Lower lobe of right lung (tissue), 2 donors: Measurements from ENCODE around the gene MX1. TPM values are rescaled to one million over a fixed set of nuclear protein-coding genes. Genes with fewer than 3 reads are reported as not detected.

Source experiments
- ATAC-seq, 2 donors: fragments of 200-7000 bp; cut with Tn5 transposase; one replicate each; pipeline ENCODE4 v1.9.1; 2020 to 2022; ENCODE audit warnings: mild to moderate bottlenecking in 2 of 2, moderate library complexity in 2 of 2
- DNase-seq: peaks from one replicate; pipeline ENCODE4 v3.0.0-alpha.2; 2020
- H3K27ac ChIP-seq: fragments of 200-600 bp; one replicate; pipeline ENCODE4 v1.8.0; 2022
- H3K27me3 ChIP-seq: fragments of 200-600 bp; one replicate; pipeline ENCODE4 v1.8.0; 2022; ENCODE audit warnings: low read depth
- H3K36me3 ChIP-seq: fragments of 200-600 bp; one replicate; pipeline ENCODE4 v1.8.0; 2022; ENCODE audit warnings: mild to moderate bottlenecking
- H3K4me1 ChIP-seq: fragments of 200-600 bp; one replicate; pipeline ENCODE4 v1.8.0; 2022
- H3K4me3 ChIP-seq: fragments of 200-600 bp; one replicate; pipeline ENCODE4 v1.8.0; 2022; ENCODE audit warnings: mild to moderate bottlenecking
- H3K9me3 ChIP-seq: fragments of 200-600 bp; one replicate; pipeline ENCODE4 v1.8.0; 2022
- intact Hi-C: fragments of 100-400 bp; cut with DNase I; formaldehyde crosslinking; loops from one replicate; pipeline ENCODE4 v1.11.0; 2022
- total RNA-seq: library from RNA; stranded (reverse); fragmentation: NEBNext Ultra II Directional; extraction: Animal tissue kit (Norgen Biotek cat#: 25700); gene quantifications from one replicate; pipeline ENCODE4 v1.2.1, GENCODE V29; 2021
- TF ChIP-seq, protein P1 (sequence below): fragments of 200-600 bp; IDR thresholded peaks from one replicate; pipeline ENCODE4 v1.8.0; 2022; ENCODE audit warnings: antibody characterized with exemption, mild to moderate bottlenecking
- donor health status: DM: no; HTN: yes; CAD: no; lungs with severe emphysema.

Gene MX1
- total RNA-seq, 1 donor from 2014 or later: 211 TPM

DNA sequence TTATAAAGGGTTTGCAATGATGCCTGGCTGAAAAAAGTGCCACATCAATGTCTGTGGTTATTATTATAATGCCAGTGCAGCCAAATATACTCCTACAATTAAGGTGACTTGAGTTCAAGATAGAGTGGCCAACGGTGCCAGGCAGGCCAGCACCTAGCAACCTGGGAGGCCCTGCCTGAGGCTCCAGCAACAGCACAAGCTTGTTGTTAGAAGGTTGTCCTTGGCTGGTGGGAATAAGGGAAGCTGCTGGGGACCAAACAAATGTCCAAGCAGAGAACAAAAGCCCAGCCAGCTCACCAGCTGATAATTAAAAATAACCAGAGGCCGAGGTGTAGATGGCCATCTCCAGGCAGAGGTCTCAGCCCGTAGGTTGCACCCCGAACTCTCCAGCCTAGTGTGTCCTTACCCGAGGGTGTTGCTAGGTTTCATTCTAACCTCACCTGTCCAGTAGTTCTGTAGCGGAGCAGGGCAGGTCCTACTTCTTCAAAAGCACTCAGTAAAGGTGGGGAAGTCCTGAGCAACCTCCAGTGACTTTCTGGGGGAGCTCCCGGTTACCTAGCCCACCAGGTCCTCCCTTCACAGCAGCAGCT lies 80.1 kb downstream of the MX1 start:
- H3K36me3 ChIP-seq: no peaks in the 10 kb centered on the region
- TF ChIP-seq, protein P1, sequence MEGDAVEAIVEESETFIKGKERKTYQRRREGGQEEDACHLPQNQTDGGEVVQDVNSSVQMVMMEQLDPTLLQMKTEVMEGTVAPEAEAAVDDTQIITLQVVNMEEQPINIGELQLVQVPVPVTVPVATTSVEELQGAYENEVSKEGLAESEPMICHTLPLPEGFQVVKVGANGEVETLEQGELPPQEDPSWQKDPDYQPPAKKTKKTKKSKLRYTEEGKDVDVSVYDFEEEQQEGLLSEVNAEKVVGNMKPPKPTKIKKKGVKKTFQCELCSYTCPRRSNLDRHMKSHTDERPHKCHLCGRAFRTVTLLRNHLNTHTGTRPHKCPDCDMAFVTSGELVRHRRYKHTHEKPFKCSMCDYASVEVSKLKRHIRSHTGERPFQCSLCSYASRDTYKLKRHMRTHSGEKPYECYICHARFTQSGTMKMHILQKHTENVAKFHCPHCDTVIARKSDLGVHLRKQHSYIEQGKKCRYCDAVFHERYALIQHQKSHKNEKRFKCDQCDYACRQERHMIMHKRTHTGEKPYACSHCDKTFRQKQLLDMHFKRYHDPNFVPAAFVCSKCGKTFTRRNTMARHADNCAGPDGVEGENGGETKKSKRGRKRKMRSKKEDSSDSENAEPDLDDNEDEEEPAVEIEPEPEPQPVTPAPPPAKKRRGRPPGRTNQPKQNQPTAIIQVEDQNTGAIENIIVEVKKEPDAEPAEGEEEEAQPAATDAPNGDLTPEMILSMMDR: no peak
- peak overlapping the region; percentile 80 for H3K27ac ChIP-seq
- ATAC-seq (peak in 1 of 2 donors; percentile 0), DNase-seq (no peak)
- intact Hi-C loops: no loop called here
- H3K27me3 ChIP-seq: peaks cover 45% of the 10 kb centered on the region
- H3K4me1 ChIP-seq: peaks cover 15% of the 10 kb centered on the region
- H3K4me3 ChIP-seq: peak overlapping the region; percentile 60
- H3K9me3 ChIP-seq: no peaks in the 10 kb centered on the region

DNA sequence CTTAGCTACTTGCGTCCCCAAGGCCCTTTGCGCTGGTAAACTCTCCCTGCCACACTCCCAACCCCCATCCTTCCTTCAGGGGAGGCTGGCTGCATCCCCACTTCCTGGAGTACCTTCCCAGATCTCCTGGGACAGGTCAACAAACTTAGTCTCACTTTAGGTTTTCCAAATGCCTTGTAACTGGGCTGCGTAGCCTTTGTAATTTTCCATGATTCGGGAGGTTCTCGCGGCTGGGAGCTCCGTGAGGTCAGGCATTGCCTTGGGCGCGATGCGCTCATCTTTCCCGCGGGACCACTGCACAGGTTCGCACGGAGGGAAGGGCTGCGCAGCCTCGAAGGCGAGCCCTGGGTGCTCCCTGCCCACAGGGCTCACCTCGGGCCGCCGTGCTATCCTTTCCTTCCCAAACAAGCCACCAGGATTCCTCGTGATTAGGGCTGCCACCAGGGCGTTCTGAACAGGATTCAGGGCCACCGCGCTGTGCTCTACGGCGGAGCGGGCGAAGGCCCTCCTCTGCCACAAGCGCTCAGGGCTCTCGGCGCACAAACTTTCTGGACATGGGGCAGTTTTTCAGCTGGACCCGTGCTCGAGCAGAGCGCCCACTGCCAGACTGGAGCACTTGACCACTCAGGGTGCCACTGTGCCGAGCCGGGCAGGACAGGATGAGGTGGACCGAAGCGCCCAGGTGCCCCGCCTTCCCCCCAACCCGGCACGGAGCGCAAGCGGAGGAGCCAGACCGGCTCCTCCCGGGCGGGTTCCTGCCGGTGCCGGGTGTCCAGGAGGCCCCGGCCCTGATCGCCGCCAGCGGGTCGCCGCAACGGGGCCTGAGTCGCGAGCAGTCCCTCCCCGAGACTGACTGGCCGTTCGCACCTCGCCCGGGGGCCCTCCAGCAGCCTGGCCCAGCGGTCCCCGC lies 80.8 kb downstream of the MX1 start:
- Histone ChIP-seq H3K9me3 (no peaks in the 10 kb centered on the region), H3K36me3 (no peaks in the 10 kb centered on the region), H3K27ac (peak overlapping the region; percentile 80), H3K27me3 (peaks cover 45% of the 10 kb centered on the region), H3K4me3 (peak overlapping the region; percentile 60), H3K4me1 (peaks cover 13% of the 10 kb centered on the region)
- intact Hi-C loops: no loop called here
- TF ChIP-seq, protein P1: no peak
- ATAC-seq (peak; percentile 67 to 68), DNase-seq (peak; percentile 68)

DNA sequence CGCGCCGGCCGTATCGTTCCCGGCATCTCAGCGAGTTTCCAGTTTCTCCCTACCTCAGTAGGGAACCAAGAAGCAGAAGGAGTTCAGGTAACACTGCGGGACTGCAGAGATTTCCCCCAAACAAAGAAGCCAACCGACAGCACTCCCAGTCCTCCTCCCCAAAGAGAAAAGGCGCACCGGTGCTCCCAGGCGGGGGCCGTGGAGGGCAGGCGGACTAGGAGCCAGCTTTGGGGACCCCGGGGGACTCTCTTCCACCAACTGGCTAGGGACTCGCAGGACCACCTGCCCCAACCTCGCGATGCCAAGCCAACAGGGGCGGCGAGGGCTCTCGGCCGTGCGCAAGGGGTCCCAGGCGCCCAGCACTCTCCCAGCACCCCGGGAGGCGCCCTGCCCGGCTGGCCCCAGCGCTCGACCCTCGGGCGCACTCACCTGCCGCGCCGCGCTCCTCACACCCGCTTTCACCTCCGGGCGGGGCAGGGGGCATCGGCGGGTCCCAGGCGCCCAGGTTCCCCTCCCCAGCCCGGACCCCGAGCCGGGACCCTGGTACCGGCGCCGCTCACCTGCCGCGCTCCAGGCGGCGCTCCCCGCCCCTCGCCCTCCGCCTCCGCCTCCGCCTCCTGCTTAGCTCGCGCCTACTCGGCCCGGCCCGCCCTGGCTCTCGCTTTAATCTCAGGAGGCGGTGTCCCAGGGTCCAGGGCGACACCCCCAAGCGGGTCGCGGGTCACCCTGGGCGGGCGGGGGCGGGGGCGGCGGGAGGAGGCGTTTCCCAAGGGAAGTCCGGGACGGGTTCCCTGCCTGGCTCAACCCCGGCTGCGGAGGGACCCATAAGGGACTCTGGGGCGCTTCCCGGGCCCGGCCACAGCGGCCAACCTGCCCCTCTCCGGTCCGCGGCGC lies 81.7 kb downstream of the MX1 start, which contains the start of gene TMPRSS2:
TMPRSS2 (minus strand) TSS at position 638 of the 894 bp plus-strand sequence. CDS start 10,025 bp downstream, outside the sequence.
- peaks cover 4% of the 10 kb centered on the region for H3K4me1 ChIP-seq
- H3K4me3 ChIP-seq: peak within 1 kb of the TSS; percentile 60
- intact Hi-C loops: no loop called here
- DNase-seq (peak; percentile 88), ATAC-seq (peak; percentile 92 to 94)
- H3K36me3 ChIP-seq: no peaks in the 10 kb centered on the region
- H3K27me3 ChIP-seq: peaks cover 45% of the 10 kb centered on the region
- TF ChIP-seq, protein P1: no peak
- peak within 1 kb of the TSS; percentile 80 for H3K27ac ChIP-seq
- H3K9me3 ChIP-seq: no peaks in the 10 kb centered on the region

DNA sequence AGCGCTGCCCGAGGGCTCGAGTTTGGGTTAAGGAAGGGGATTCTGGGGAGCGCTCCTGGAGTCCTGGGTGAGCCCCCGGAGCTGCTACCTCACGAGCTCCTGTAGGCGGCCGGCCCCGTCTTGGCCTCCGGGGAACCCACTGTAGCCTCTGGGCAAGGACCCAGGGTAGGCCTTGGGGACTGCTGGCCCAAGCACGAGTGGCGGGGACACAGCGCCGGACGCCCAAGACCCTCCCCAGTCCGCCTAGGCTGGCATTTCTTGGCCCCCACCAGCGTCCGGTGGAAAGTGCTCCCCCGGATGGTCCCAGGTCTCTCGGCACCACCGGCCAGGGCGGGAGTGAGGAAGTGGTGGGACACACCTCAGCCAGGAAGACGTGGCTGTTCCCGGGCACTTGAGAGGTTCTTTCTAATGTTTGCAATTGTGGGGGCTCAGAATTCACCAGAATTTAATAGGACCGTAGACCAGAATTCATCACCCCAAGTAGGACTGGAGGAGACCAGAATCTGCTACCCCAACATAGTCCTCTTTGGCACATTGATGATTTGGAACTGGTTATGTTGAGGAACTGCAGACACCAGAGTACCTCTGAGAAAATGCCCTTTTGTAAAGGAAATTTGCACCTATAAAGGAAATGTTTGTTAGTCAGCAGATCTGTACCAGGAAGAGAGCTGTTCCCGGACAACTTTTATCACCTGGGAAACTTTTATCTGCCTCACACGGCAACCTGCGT lies 82.5 kb downstream of the MX1 start:
- TF ChIP-seq, protein P1: no peak
- peak overlapping the region; percentile 80 for H3K27ac ChIP-seq
- peaks cover 4% of the 10 kb centered on the region for H3K4me1 ChIP-seq
- ATAC-seq (peak; percentile 46 to 56), DNase-seq (no peak)
- peak overlapping the region; percentile 60 for H3K4me3 ChIP-seq
- intact Hi-C loops: no loop called here
- H3K36me3 ChIP-seq: no peaks in the 10 kb centered on the region
- H3K27me3 ChIP-seq: peaks cover 45% of the 10 kb centered on the region
- no peaks in the 10 kb centered on the region for H3K9me3 ChIP-seq

Other genes with a start within 250 kb of the MX1 start
- 4.8 TPM for gene FAM3B, start 109.4 kb upstream of the MX1 start, total RNA-seq
- gene MX2, start 64.2 kb upstream of the MX1 start, total RNA-seq: 35.5 TPM
- gene TMPRSS2, start 81.9 kb downstream of the MX1 start, total RNA-seq: 87.7 TPM